Stimulated activated CD4-positive, alpha-beta T cell treated with anti-CD3 and anti-CD28 coated beads, Interleukin-15, amount 100 ng/mL, for 48 hours (primary cell): Measurements from ENCODE around the gene ZSWIM8.
A peak's percentile ranks its signal among the peaks of the same experiment; 100 is the strongest.
"Not testable (repeated sequence)": the region's sequence is repeated elsewhere in the genome, so short reads cannot be mapped to it uniquely, and the experiment has no call there.

Experiments used
- DNase-seq, 2 donors: peaks; one replicate each; pipeline ENCODE4 v3.0.0-alpha.2; 2020; ENCODE audit warnings: low read depth in 2 of 2

Gene ZSWIM8

DNA sequence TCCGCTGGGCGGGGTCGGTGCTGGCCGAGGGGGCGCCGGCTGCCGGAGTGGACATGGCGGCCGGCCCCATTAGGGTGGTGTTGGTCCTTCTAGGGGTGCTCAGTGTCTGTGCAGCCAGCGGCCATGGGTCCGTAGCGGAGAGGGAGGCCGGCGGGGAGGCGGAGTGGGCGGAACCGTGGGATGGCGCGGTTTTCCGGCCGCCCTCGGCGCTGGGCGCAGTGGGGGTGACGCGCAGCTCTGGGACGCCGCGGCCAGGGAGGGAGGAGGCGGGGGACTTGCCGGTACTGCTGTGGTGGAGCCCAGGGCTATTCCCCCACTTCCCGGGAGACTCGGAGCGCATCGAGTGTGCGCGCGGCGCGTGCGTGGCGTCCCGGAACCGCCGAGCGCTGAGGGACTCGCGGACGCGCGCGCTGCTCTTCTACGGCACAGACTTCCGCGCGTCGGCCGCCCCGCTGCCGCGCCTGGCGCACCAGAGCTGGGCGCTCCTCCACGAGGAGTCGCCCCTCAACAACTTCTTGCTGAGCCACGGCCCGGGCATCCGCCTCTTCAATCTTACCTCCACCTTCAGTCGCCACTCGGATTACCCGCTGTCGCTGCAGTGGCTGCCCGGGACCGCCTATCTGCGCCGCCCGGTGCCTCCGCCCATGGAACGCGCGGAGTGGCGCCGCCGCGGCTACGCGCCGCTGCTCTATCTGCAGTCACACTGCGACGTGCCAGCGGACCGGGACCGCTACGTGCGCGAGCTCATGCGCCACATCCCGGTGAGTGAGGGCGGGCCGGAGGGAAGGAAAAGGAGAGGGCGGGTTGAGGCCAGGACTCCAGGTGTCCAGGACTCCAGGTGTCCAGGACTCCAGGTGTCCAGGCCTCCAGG, 12.9 kb upstream of the ZSWIM8 start:
- DNase-seq = peak; percentile 66 to 69

DNA sequence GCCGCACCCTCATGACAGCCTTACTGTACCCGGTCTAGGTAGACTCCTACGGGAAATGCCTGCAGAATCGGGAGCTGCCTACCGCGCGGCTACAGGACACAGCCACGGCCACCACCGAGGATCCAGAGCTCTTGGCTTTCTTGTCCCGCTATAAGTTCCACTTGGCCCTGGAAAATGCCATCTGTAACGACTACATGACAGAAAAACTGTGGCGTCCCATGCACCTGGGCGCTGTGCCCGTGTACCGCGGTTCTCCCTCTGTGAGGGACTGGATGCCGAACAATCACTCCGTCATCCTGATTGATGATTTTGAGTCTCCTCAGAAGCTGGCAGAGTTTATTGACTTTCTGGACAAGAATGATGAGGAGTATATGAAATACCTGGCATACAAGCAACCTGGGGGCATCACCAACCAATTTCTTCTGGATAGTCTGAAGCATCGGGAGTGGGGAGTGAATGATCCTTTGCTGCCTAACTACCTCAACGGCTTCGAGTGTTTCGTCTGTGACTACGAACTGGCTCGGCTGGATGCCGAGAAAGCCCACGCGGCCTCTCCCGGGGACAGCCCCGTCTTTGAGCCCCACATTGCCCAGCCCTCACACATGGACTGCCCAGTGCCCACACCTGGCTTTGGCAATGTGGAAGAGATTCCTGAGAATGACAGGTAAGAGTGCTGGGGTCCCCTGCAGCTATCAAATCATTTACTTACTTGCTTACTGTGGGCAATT, 12.1 kb upstream of the ZSWIM8 start:
- DNase-seq = no peak

DNA sequence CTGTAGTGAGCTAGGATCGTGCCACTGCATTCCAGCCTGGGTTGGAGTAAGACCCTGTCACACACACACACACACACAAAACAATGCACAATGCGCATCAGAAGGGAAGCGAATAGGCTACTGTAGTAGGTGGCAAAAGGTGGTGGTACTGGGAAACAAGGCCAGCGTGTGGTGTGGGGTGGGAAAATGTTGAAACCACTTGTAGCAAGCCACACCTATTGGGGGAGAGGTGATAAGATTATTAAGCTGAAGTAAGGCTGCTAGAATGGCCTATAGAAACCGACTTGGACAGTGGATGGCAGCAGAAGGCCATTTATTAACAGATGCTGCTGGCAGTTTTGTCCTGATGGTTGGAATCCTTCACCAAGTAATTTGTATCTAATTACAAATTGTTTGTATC, 10.8 kb upstream of the ZSWIM8 start:
- no peak for DNase-seq

DNA sequence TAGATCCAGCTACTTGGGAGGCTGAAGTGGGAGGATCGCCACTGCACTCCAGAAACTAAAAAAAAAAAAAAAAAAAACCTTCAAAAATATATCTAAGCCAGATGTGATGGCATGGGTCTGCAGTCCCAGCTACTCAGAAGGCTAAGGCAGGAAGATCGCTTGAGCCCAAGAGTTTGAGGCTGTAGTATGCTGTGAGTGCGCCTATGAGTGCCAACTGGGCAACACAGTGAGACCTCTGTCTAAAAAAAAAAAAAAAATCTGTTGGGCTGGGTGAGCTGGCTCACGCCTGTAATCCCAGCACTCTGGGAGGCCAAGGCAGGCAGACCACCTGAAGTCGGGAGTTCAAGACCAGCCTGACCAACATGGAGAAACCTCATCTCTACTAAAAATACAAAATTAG, 6.4 kb upstream of the ZSWIM8 start:
- no peak for DNase-seq

DNA sequence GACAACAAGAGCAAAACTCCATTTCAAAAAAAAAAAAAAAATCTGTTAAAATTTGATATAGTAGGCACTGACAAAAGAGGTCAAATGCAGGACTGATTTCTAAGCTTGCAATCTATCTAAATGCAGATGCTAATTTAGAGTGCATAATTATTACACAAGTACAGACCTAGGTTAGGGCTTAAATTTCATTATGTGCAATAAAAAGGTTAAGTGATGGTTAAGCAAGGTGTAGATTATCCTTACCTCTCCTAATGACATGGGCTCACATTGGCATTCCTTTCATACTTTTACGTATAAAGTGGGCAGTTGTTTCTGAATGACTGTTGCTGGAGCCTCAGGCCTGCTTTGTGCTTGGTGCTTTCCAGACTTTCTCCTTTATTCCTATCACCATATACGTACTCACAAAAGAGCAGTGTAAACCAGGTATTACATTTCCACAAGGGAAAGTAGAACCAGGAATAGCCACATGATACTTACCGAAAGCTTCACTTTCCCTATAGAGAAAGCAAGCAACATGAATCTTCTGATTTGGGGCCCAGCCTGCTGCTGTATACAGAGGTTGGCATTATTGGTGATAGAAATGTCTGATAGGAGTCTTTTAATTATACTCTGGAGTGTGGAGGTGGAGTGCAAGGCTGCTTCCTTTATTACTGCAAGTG, 5.7 kb upstream of the ZSWIM8 start:
- DNase-seq = no peak

DNA sequence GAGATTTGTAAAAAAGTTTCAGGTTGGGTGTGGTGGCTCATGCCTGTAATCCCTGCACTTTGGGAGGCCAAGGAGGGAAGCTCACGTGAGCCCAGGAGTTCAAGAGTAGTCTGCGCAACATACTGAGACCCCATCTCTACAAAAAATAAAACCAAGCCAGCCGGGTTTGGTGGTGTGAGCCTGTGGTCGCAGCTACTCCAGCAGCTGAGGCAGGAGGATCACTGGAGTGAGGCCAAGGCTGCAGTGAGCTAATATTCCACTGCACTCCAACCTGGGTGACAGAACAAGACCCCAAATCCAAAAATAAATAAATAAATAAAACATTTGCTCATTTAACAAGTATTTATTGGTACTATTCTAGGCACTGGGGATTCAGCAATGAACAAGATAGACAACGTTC, 5.1 kb upstream of the ZSWIM8 start:
- DNase-seq = no peak

DNA sequence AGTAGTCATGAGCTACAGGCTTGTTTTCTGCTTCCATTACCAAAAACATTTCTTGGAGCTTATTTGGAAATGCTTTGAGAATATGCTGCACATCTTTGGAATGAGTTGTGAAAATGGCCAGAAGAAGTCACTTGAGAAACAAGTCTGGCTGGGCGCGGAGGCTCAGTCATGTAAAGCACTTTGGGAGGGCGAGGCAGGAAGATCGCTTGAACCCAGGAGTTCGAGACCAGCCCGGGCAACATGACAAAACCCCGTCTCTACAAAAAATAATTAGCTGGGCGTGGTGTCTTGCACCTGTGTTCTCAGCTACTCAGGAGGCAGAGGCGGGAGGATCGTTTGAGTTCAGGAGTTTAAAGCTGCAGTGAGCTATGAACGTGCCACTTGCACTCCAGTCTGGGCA, 4.4 kb upstream of the ZSWIM8 start:
- DNase-seq = no peak

DNA sequence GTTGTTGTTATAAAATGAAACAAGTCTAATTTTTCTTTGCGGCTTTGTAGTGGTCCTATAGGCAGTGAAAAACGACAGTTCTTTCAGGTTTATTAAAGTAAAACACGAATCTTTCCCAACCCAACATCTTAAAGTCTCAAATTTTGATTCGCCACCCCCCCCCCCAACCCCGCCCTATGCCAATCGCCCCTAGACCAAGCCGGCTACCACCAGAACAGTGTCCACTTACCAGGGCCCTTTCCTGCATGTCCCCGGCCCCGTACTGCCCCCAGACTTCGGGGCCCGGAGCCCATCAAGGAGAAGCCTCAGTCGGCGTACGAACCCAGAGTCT, 3.9 kb upstream of the ZSWIM8 start:
- no peak for DNase-seq

DNA sequence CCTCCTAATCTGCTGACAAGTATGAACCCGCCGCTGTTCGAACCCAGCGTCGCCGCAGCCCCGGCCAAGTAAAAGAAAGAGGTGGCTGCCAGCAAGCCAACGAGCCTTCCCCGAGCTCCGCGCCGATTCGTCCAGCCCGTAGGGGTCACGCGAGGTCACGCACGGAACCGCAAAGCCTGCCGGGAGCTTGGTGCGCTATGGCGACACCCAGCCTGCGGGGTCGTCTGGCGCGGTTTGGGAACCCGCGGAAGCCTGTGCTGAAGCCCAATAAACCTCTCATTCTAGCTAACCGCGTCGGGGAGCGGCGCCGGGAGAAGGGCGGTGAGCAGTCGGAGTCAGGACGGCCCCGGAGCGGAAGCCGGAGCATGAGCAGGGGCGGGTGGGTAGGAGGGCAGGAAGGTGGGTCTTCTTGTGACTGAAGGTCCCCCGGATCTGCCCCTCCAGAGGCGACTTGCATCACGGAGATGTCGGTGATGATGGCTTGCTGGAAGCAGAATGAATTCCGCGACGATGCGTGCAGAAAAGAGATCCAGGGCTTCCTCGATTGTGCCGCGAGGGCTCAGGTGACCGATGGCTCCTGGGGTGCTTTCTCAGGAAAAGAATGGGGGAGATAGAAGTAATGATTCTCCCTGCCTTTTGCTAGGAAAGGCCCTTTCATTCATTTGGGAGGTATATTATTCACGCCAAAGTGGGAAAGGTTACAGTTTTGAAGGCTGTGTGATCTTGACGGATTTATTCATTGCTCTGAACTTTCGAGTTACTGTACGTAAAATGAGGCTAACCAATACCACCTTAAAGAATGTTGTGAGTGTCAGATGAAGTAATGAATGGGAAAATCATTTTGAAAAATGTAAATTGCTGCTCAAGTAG, 3.3 kb upstream of the ZSWIM8 start, which contains the start of gene CHCHD1:
TSS of gene CHCHD1 (plus strand) at position 170 of the 870 bp plus-strand sequence. CDS start at position 198, 28 bp downstream.
- DNase-seq = peak; percentile 86 to 92

DNA sequence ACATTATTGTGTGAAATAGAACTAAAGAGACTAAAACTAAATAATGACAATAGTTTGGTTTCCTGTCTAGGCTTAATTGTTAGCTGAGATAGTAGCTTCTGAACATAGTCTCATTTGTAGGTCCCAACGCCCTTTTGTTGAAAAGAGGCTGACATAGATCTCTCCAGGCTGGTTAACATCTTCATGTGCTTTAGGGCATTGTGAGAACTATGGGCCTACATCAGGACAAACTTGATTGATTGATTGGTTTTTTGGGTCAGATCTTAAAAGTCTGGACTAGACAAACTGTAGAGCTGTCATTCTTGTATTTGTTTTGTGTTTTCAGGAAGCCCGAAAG, 2.7 kb upstream of the ZSWIM8 start:
- DNase-seq = no peak

DNA sequence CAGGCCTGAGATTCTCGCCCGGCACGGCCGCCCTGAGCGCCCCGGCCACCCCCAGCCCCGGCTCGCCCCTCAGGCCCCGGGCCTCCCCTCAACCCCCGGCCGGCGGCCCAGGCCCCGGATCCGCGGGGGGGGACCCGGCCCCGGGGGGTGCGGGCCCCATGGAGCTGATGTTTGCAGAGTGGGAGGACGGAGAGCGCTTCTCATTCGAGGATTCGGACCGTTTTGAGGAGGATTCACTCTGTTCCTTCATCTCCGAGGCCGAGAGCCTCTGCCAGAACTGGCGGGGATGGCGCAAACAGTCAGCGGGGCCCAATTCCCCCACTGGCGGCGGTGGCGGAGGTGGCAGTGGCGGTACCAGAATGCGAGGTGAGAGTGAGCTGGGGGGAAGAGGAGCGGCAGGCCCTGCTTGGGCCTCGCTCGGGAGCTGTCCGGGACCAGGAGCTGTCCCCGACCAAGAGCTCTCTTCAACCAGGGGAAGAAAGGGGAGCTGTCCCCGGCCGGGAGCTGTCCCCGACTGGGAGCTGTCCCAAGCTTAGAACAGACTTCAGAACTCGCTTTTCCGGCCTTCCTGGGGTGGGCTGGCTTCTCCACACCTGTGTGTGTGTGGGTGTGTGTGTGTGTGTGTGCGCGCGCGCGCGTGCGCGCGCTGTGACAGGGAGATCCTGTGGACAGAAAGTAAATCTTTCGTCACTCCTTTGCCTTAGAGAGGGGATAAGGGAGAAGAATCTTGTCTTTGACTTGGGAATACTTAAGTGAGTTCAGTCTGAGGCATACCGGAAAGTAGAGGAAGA, 510 bp downstream of the ZSWIM8 start:
- no peak for DNase-seq

DNA sequence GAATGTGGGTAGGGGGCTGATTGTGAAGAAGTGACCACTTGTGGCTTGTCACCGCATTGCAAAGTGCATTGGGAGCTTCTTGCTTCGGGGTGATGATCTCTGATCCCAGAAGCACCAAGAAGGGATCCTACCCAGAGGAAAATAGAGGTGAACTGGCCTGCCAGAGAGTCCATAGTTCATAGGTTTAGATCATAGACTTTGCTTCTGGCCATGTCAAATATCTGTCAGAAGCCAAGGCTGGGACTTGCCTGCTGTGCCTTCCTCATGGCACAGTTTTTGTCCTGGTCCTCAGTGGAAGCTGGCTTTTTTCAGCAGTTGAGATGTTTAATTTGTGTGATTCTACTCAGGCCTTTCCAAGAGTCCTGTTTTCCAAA, 1.1 kb downstream of the ZSWIM8 start:
- no peak for DNase-seq

DNA sequence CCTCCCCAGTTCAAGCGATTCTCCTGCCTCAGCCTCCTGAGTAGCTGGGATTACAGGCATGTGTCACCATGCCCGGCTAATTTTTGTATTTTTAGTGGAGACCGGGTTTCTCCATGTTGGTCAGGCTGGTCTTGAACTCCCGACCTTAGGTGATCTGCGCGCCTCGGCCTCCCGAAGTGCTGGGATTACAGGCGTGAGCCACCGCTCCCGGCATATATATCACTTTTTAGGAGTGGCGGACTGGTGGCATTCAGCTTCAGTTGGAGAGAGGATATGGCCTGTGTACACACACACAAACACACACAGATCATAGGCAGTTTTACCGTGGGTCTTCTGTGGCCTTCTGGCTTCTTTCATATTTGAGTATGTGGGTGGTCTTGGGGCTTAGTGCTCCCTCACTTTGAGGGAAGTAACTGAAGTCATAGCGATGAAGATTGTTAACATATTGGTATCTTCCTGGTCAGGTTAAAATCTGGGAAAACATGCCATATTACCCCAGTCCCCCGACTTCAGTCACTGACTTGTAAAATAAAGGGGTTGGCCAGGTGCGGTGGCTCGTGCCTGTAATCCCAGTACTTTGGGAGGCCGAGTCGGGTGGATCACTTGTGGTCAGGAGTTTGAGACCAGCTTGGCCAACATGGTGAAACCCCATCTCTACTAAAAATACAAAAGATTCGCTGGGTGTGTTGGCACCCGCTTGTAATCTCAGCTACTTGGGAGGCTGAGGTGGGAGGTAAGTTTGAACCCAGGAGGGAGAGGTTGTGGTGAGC, 1.8 kb downstream of the ZSWIM8 start:
- not testable (repeated sequence) for DNase-seq

DNA sequence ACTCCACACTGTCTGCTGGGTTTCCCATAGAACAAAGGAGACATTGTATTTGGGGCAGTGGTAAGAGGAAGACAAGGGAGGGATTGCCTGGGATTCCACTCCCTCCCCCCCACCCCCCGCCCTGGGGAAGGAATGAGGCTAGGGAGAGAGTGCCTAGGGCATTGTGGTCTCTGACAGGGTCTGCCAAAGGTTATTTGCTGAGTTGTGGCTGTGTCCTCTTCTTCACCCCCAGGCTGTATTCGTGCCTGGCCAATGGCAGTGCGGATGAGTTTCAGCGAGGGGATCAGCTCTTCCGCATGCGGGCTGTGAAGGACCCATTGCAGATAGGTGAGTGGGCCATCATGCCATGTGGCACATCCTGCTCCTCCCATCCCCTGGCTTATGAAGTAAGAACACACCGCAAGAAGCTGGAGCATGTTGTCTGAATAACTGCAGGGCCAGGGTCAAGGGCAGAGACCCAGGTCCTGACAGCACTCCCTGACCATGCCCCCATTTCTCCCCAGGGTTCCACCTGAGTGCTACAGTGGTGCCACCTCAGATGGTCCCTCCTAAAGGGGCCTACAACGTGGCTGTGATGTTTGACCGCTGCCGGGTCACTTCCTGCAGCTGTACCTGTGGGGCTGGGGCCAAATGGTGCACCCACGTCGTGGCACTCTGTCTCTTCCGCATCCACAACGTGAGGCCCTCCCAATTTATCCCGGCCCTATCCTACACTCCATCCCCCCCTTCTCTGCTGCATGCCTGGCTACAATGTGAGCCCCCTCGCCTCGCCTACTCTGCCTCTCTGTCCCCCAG, 3.7 kb downstream of the ZSWIM8 start:
- no peak for DNase-seq

DNA sequence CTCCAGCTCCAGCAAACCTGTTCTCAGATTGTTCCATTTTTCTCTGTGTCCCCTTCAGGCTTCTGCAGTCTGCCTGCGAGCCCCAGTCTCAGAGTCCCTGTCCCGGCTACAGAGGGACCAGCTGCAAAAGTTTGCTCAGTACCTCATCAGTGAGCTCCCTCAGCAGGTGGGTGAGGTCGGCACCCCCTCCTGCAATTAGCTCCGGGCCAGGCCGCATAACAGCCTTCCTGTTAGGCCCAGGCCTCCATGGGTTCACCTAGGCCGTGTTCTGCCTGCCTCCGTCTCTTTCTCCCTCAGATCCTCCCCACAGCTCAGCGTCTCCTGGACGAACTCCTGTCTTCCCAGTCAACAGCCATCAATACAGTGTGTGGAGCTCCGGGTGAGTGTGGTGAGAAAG, 4.3 kb downstream of the ZSWIM8 start:
- DNase-seq = no peak

DNA sequence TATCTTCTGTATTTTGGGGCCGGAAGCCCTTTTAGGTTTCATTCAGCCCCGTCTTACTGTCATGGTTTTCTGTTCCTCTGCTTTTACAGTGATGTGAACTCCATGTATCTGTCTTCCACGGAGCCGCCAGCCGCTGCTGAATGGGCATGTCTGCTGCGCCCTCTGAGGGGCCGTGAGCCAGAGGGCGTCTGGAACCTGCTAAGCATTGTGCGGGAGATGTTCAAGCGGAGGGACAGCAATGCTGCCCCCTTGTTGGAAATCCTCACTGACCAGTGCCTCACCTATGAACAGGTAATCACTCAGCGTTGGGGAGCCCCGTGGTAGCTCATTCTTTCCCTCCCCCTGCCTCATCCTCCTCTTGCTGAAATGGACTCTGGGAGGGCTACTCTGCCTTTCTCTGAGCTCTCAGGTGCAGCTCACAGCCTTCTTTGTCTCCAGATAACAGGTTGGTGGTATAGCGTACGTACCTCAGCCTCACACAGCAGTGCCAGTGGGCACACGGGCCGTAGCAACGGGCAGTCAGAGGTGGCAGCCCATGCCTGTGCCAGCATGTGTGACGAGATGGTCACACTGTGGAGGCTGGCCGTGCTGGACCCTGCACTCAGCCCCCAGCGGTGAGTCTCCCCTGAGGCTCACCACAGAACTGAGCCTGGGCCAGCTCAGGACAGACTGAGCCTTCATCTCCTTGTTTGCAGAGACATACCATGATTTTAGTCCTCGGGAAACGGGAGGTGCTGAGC, 5.7 kb downstream of the ZSWIM8 start:
- DNase-seq = no peak

DNA sequence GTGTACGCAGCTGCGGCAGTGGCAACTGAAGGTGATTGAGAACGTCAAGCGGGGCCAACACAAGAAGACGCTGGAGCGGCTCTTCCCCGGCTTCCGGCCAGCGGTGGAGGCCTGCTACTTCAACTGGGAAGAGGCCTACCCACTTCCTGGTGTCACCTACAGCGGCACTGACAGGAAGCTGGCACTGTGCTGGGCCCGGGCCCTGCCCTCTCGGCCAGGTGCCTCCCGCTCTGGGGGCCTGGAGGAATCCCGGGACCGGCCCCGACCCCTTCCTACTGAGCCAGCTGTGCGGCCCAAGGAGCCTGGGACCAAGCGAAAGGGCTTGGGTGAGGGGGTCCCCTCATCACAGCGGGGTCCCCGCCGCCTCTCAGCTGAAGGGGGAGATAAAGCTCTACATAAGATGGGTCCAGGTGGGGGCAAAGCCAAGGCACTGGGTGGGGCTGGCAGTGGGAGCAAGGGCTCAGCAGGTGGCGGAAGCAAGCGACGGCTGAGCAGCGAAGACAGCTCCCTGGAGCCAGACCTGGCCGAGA, 6.5 kb downstream of the ZSWIM8 start:
- DNase-seq = no peak

DNA sequence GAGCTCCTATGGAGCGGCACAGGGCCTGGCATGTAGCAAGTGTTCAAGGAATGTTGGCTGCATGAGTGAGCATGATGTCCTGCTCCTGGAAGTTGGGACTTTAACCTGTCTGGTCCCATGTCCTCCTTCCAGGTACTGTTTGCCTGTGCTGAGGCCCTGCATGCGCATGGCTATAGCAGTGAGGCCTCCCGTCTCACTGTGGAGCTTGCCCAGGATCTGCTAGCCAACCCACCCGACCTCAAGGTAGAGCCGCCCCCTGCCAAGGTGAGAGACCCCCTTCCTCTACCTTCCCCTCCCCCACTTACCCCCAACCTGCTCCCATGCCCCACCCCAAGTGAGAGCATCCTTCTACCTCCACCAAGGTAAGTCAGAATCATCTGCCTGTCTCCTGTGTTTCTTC, 8.1 kb downstream of the ZSWIM8 start:
- DNase-seq = no peak

DNA sequence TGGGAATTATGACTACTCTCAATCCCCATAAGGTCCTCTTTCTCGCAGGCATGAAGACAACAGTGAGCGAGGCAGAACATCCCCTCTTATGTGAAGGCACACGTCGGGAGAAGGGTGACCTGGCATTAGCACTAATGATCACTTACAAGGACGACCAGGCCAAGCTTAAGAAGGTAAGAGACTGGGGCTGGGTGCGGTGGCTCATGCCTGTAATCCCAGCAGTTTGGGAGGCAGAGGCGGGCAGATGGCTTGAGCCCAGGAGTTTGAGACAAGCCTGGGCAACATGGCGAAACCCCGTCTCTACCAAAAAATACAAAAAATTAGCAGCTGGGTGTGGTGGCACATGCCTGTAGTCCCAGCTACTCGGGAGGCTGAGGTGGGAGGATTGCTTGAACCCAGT, 10.1 kb downstream of the ZSWIM8 start:
- DNase-seq = not testable (repeated sequence)
